Astrocyte (in vitro differentiated cells and primary cell): ENCODE measurements around the gene HAL. TPM values are rescaled to one million over a fixed set of nuclear protein-coding genes. Genes with fewer than 3 reads are reported as not detected.
A peak's percentile ranks its signal among the peaks of the same experiment; 100 is the strongest.

ENCODE experiments used
- DNase-seq: peaks from one replicate; pipeline ENCODE4 v3.0.0-alpha.2; 2010; ENCODE audit warnings: low read depth
- FAIRE-seq: peaks from 2 replicates; lab custom pipeline; 2011; peaks lifted over from hg19 to GRCh38; lab: Jason Lieb, UNC
- H2AFZ ChIP-seq: 2 replicates; pipeline ENCODE4 v1.6.0; 2012; ENCODE audit warnings: low read depth, low read length, inconsistent platforms
- H3K27ac ChIP-seq: 2 replicates; pipeline ENCODE4 v1.5.1; 2011; ENCODE audit warnings: low read depth, low read length, inconsistent platforms
- H3K27me3 ChIP-seq: 2 replicates; pipeline ENCODE4 v1.6.0; 2011; ENCODE audit warnings: low read length, inconsistent platforms; ENCODE audit not compliant: insufficient read depth
- H3K36me3 ChIP-seq: 2 replicates; pipeline ENCODE4 v1.5.1; 2011; ENCODE audit warnings: low read length, inconsistent platforms; ENCODE audit not compliant: insufficient read depth
- H3K4me1 ChIP-seq: 2 replicates; pipeline ENCODE4 v1.5.1; 2011; ENCODE audit warnings: low read length, inconsistent platforms; ENCODE audit not compliant: insufficient read depth
- H3K4me2 ChIP-seq: 2 replicates; pipeline ENCODE4 v1.6.0; 2012; ENCODE audit warnings: low read length, inconsistent platforms
- H3K4me3 ChIP-seq: 2 replicates; pipeline ENCODE4 v1.5.1; 2011; ENCODE audit warnings: low read depth, mild to moderate bottlenecking, low read length, inconsistent platforms; ENCODE audit not compliant: insufficient read depth
- H3K79me2 ChIP-seq: 2 replicates; pipeline ENCODE4 v1.6.0; 2012; ENCODE audit warnings: mild to moderate bottlenecking, low read length, inconsistent platforms; ENCODE audit not compliant: insufficient read depth
- H3K9ac ChIP-seq: 2 replicates; pipeline ENCODE4 v1.6.0; 2012; ENCODE audit warnings: mild to moderate bottlenecking, low read length, inconsistent platforms
- H3K9me3 ChIP-seq: 2 replicates; pipeline ENCODE4 v1.5.1; 2012; ENCODE audit warnings: low read depth, mild to moderate bottlenecking, low read length, inconsistent platforms; ENCODE audit not compliant: insufficient read depth
- H4K20me1 ChIP-seq: 2 replicates; pipeline ENCODE4 v1.6.0; 2012; ENCODE audit warnings: low read length, inconsistent platforms; ENCODE audit not compliant: insufficient read depth
- H3K27ac Mint-ChIP-seq: one replicate; pipeline ENCODE4 v1.8.0; 2021; ENCODE audit warnings: mild to moderate bottlenecking, mixed read lengths; ENCODE audit not compliant: unreplicated experiment
- H3K27me3 Mint-ChIP-seq: one replicate; pipeline ENCODE4 v1.8.0; 2021; ENCODE audit warnings: low read depth, mixed read lengths; ENCODE audit not compliant: unreplicated experiment
- H3K36me3 Mint-ChIP-seq: one replicate; pipeline ENCODE4 v1.8.0; 2021; ENCODE audit warnings: low read depth, mixed read lengths; ENCODE audit not compliant: unreplicated experiment
- H3K4me1 Mint-ChIP-seq: one replicate; pipeline ENCODE4 v1.8.0; 2021; ENCODE audit warnings: low read depth, mixed read lengths; ENCODE audit not compliant: unreplicated experiment
- H3K4me3 Mint-ChIP-seq: one replicate; pipeline ENCODE4 v1.8.0; 2021; ENCODE audit warnings: mild to moderate bottlenecking, moderate library complexity, mixed read lengths; ENCODE audit not compliant: unreplicated experiment
- H3K9me3 Mint-ChIP-seq: one replicate; pipeline ENCODE4 v1.8.0; 2021; ENCODE audit warnings: mild to moderate bottlenecking, mixed read lengths; ENCODE audit not compliant: unreplicated experiment
- CTCF ChIP-seq: IDR thresholded peaks from 2 replicates; pipeline ENCODE4 v1.5.1; 2011; ENCODE audit warnings: low read depth, mild to moderate bottlenecking, inconsistent platforms, low read length, moderate library complexity; ENCODE audit not compliant: insufficient read depth
- EZH2 ChIP-seq: IDR thresholded peaks from 2 replicates; pipeline ENCODE4 v1.6.1; 2012; ENCODE audit warnings: mild to moderate bottlenecking, low read length, inconsistent platforms; ENCODE audit not compliant: insufficient read depth
- total RNA-seq: library from RNA; stranded (reverse); gene quantifications from 2 replicates; pipeline ENCODE4 v1.2.1, GENCODE V29; 2021

The HAL gene
- total RNA-seq, 1 donor from 2014 or later, result 0.20 TPM

- no peaks in the 10 kb centered on the region for H3K9me3 Mint-ChIP-seq
- peak overlapping the region; percentile 24 for H2AFZ ChIP-seq
- no peak overlapping the region for H3K27ac ChIP-seq
- no peak overlapping the region for H3K4me3 ChIP-seq
- FAIRE-seq (no peak), DNase-seq (no peak)
- peaks cover 6% of the 10 kb centered on the region for H3K27me3 Mint-ChIP-seq
- no peak overlapping the region for H3K9ac ChIP-seq
- no peaks in the 10 kb centered on the region for H3K4me1 Mint-ChIP-seq
- H3K79me2 ChIP-seq, result no peaks in the 10 kb centered on the region
- H3K27ac Mint-ChIP-seq, result no peak overlapping the region
- no peaks in the 10 kb centered on the region for H3K9me3 ChIP-seq
- no peaks in the 10 kb centered on the region for H3K4me1 ChIP-seq
- H3K36me3 Mint-ChIP-seq, result no peaks in the 10 kb centered on the region
- no peaks in the 10 kb centered on the region for H4K20me1 ChIP-seq
- H3K36me3 ChIP-seq, result no peaks in the 10 kb centered on the region
- no peak for TF ChIP-seq CTCF
- no peak for TF ChIP-seq EZH2
- no peak overlapping the region for H3K4me3 Mint-ChIP-seq
- H3K4me2 ChIP-seq, result no peak overlapping the region
- peaks cover 10% of the 10 kb centered on the region for H3K27me3 ChIP-seq
These were observed 39.5 kb downstream of the HAL start for GRCh38 chr12:95956557-95957145.

- Histone ChIP-seq H3K36me3 (no peaks in the 10 kb centered on the region), H3K4me3 (no peak overlapping the region), H3K27ac (no peak overlapping the region), H4K20me1 (no peaks in the 10 kb centered on the region), H3K4me1 (no peaks in the 10 kb centered on the region), H3K9me3 (no peaks in the 10 kb centered on the region), H3K4me2 (no peak overlapping the region), H2AFZ (no peak overlapping the region), H3K79me2 (no peaks in the 10 kb centered on the region), H3K27me3 (peaks cover 8% of the 10 kb centered on the region), H3K9ac (no peak overlapping the region)
- H3K9me3 Mint-ChIP-seq, result no peaks in the 10 kb centered on the region
- FAIRE-seq (no peak), DNase-seq (no peak)
- H3K4me1 Mint-ChIP-seq, result no peaks in the 10 kb centered on the region
- TF ChIP-seq EZH2 (no peak), CTCF (no peak)
- H3K4me3 Mint-ChIP-seq, result no peak overlapping the region
- no peaks in the 10 kb centered on the region for H3K36me3 Mint-ChIP-seq
- H3K27me3 Mint-ChIP-seq, result peaks cover 4% of the 10 kb centered on the region
- no peak overlapping the region for H3K27ac Mint-ChIP-seq
These were observed 40.5 kb downstream of the HAL start for GRCh38 chr12:95955549-95956159.

GRCh38 chr12:95953000-95953399 lies 43.1 kb downstream of the HAL start:
- FAIRE-seq (no peak), DNase-seq (no peak)
- no peak overlapping the region for H3K27ac Mint-ChIP-seq
- peaks cover 4% of the 10 kb centered on the region for H3K27me3 Mint-ChIP-seq
- H3K4me1 Mint-ChIP-seq, result no peaks in the 10 kb centered on the region
- Histone ChIP-seq H3K79me2 (no peaks in the 10 kb centered on the region), H2AFZ (no peak overlapping the region), H4K20me1 (no peaks in the 10 kb centered on the region), H3K27ac (no peak overlapping the region), H3K36me3 (no peaks in the 10 kb centered on the region), H3K4me2 (no peak overlapping the region), H3K9ac (no peak overlapping the region), H3K4me3 (no peak overlapping the region), H3K4me1 (no peaks in the 10 kb centered on the region), H3K27me3 (peaks cover 14% of the 10 kb centered on the region), H3K9me3 (no peaks in the 10 kb centered on the region)
- no peaks in the 10 kb centered on the region for H3K9me3 Mint-ChIP-seq
- H3K4me3 Mint-ChIP-seq, result no peak overlapping the region
- TF ChIP-seq EZH2 (no peak), CTCF (no peak)
- no peaks in the 10 kb centered on the region for H3K36me3 Mint-ChIP-seq
